Ureter (tissue), 1 donor: ENCODE data around the gene DDX1. TPM values are rescaled to one million over a fixed set of nuclear protein-coding genes. Genes with fewer than 3 reads are reported as not detected.

Source experiments
- DNase-seq: peaks from one replicate; pipeline ENCODE4 v3.0.0-alpha.2; 2020; ENCODE audit warnings: low spot score
- total RNA-seq: library from RNA; stranded (reverse); gene quantifications from one replicate; pipeline ENCODE4 v1.2.4, GENCODE V29; 2023
- donor health status: DM: yes; HTN: yes; CAD: no.

The DDX1 gene
- total RNA-seq, 1 donor from 2014 or later: 98.2 TPM

- no peak for DNase-seq
Measured at GRCh38 chr2:15562354-15563031, 29.2 kb upstream of the DDX1 start.

- DNase-seq: no peak
Measured at GRCh38 chr2:15563227-15564100, 28.2 kb upstream of the DDX1 start.

GRCh38 chr2:15565392-15565791, 26.3 kb upstream of the DDX1 start:
- DNase-seq: no peak

GRCh38 chr2:15565994-15566671, 25.5 kb upstream of the DDX1 start:
- no peak for DNase-seq

- no peak for DNase-seq
Measured at GRCh38 chr2:15566912-15567311, 24.8 kb upstream of the DDX1 start.

GRCh38 chr2:15568874-15569273, 22.8 kb upstream of the DDX1 start:
- no peak for DNase-seq

- no peak for DNase-seq
Measured at GRCh38 chr2:15570104-15570503, 21.6 kb upstream of the DDX1 start.

- no peak for DNase-seq
Measured at GRCh38 chr2:15571729-15572128, 19.9 kb upstream of the DDX1 start.

GRCh38 chr2:15577071-15577735, 14.5 kb upstream of the DDX1 start:
- peak; percentile 92 for DNase-seq

- no peak for DNase-seq
Measured at GRCh38 chr2:15579641-15580040, 12.0 kb upstream of the DDX1 start.

- DNase-seq: no peak
Measured at GRCh38 chr2:15580451-15580850, 11.2 kb upstream of the DDX1 start.

GRCh38 chr2:15582710-15583357, 8.8 kb upstream of the DDX1 start:
- DNase-seq: no peak

- no peak for DNase-seq
Measured at GRCh38 chr2:15583826-15584225, 7.8 kb upstream of the DDX1 start.

GRCh38 chr2:15584316-15584715, 7.4 kb upstream of the DDX1 start:
- no peak for DNase-seq

- DNase-seq: no peak
Measured at GRCh38 chr2:15584767-15585469, 6.8 kb upstream of the DDX1 start.

GRCh38 chr2:15588329-15588919, 3.2 kb upstream of the DDX1 start:
- DNase-seq: peak; percentile 54

- DNase-seq: no peak
Measured at GRCh38 chr2:15591373-15591691, 336 bp upstream of the DDX1 start.

GRCh38 chr2:15593327-15593705, 1.6 kb downstream of the DDX1 start:
- DNase-seq: no peak

GRCh38 chr2:15594291-15595256, 2.9 kb downstream of the DDX1 start:
- DNase-seq: no peak
